ENCODE measurements around the gene MYO6. TPM values are rescaled to one million over a fixed set of nuclear protein-coding genes. Genes with fewer than 3 reads are reported as not detected.

The MYO6 gene
- total and polyA plus RNA-seq, 2 of the 8 experiments (the other 6 are each of a cell fraction or from before 2014, with no cell fraction given) = 8.3 to 21.9 TPM

DNA sequence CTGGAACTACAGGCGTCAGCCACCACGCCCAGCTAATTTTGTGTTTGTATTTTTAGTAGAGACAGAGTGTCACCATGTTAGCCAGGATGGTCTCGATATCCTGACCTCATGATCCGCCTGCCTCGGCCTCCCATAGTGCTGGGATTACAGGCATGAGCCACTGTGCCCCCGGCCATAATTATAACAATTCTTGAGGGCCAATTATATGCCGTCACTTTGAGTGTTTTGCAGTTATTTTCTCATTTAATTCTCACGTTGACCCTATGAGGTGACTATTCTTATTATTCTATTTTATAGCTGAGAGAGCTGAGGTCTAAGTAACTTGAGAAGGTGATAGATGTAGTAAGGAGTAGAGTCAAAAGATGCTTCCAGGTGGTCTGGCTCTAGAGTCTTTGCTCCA, 13.0 kb downstream of the MYO6 start:
- H3K27ac ChIP-seq (ENCODE audit: low read depth, low read length) = no peak overlapping the region
- 87% methylated on average over 8 of the region's 8 CpGs; no CpG with 5 or more reads in 1 of the 2 experiments for WGBS, 2 experiments (ENCODE audit: extremely low coverage in 1 of 2, insufficient coverage in 1 of 2, insufficient read length in 1 of 2, insufficient replicate concordance in 2 of 2, low coverage in 1 of 2, low lambda C conversion rate in 2 of 2, missing lambda C conversion rate in 1 of 2)
- H3K79me2 ChIP-seq (ENCODE audit: control insufficient read depth in 1 of 2, insufficient read depth in 2 of 2, low read length in 2 of 2) = 0 out of 4 replicates have a peak, but pooled peaks cover 0 to 6% of the 10 kb centered on the region in 2 experiments
- TF ChIP-seq POLR2A (IDR thresholded peaks at IDR 0.05; ENCODE audit: control extremely low read depth in 1 of 2, low read depth in 2 of 2, low read length in 2 of 2) (no peak), RFX5 (IDR thresholded peaks at IDR 0.05; ENCODE audit: borderline replicate concordance, low read depth, low read length) (no peak), ZNF274 (IDR thresholded peaks at IDR 0.05; ENCODE audit: borderline replicate concordance, extremely low read depth, low read length) (no peak), EZH2 (IDR thresholded peaks at IDR 0.05; ENCODE audit: low read depth, low read length, severe bottlenecking) (no peak), PHF8 (conservative IDR thresholded peaks at IDR 0.05; ENCODE audit: low read depth, low read length) (no peak), POU5F1 (IDR thresholded peaks at IDR 0.05; ENCODE audit: low read depth, low read length) (no peak), RXRA (IDR thresholded peaks at IDR 0.05; ENCODE audit: insufficient read depth, low read depth, low read length) (no peak), EP300 (IDR thresholded peaks at IDR 0.05; ENCODE audit: borderline replicate concordance in 1 of 2, low read depth in 2 of 2, low read length in 2 of 2) (no peak), SAP30 (IDR thresholded peaks at IDR 0.05; ENCODE audit: insufficient read depth, insufficient replicate concordance, low read length) (no peak), BRCA1 (IDR thresholded peaks at IDR 0.05; ENCODE audit: low read depth, low read length) (no peak), EGR1 (IDR thresholded peaks at IDR 0.05; ENCODE audit: borderline replicate concordance, low read depth, low read length) (no peak), ASH2L (IDR thresholded peaks at IDR 0.05; ENCODE audit: low read length) (no peak)
- TF ChIP-seq, protein P1, sequence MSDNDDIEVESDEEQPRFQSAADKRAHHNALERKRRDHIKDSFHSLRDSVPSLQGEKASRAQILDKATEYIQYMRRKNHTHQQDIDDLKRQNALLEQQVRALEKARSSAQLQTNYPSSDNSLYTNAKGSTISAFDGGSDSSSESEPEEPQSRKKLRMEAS (IDR thresholded peaks at IDR 0.05) = no peak

More for the DNA sequence above, 13.0 kb downstream of the MYO6 start:
- no peak overlapping the region for H4K8ac ChIP-seq (ENCODE audit: extremely low read depth, insufficient read depth, low read length)
- no peaks in the 10 kb centered on the region for H3K9me3 ChIP-seq (ENCODE audit: insufficient read depth in 2 of 2, low read depth in 1 of 2, low read length in 1 of 2)
- no peak overlapping the region for H3K4ac ChIP-seq (replicated peaks; ENCODE audit: insufficient read length, low read depth, low read length)
- POLR2A ChIA-PET (ENCODE audit: partially characterized antibody) = interaction anchor here (0.5 kb wide), 1 partner anchor 63 kb away, joined by 3 read pairs; no protein-coding TSS in a partner anchor
- no peak overlapping the region for H3K4me2 ChIP-seq (ENCODE audit: insufficient read depth in 1 of 2, low read depth in 2 of 2, low read length in 2 of 2)
- H3K23me2 ChIP-seq (ENCODE audit: low read depth, low read length) = no peaks in the 10 kb centered on the region
- no peak overlapping the region for H3K9ac ChIP-seq (replicated peaks in 1 of 4; ENCODE audit: extremely low read depth in 1 of 4, low read depth in 3 of 4, low read length in 3 of 4)
- no peaks in the 10 kb centered on the region for H3K79me1 ChIP-seq (ENCODE audit: low read depth, low read length)
- no peaks in the 10 kb centered on the region for H3K36me3 ChIP-seq (ENCODE audit: control insufficient read depth in 2 of 4, insufficient read depth in 4 of 4, low read length in 3 of 4)
- peaks cover 2 to 3% of the 10 kb centered on the region in 2 experiments for H4K20me1 ChIP-seq (replicated peaks in 1 of 2; ENCODE audit: control insufficient read depth in 1 of 2, insufficient read depth in 2 of 2, low read length in 2 of 2)
- no peak overlapping the region for H2BK15ac ChIP-seq (ENCODE audit: low read length)
- H2BK12ac ChIP-seq (ENCODE audit: low read depth, low read length) = no peak overlapping the region
- no peak overlapping the region for H3K23ac ChIP-seq (ENCODE audit: insufficient read length)
- no peak overlapping the region for H3K18ac ChIP-seq (ENCODE audit: extremely low read depth, low read length)
- no peak overlapping the region for H2BK20ac ChIP-seq (ENCODE audit: low read length)
- no peak overlapping the region for H2BK120ac ChIP-seq (replicated peaks; ENCODE audit: low read depth, low read length)
- H3K4me1 ChIP-seq (replicated peaks in 1 of 4; ENCODE audit: control insufficient read depth in 3 of 4, insufficient read depth in 4 of 4, low read length in 3 of 4) = no peaks in the 10 kb centered on the region; a peak in 2 of 7 replicates
- FAIRE-seq = no peak
- no peak for DNase-seq (ENCODE audit: low read depth in 1 of 2, low spot score in 2 of 2)
- H3K27me3 ChIP-seq (replicated peaks in 1 of 4; ENCODE audit: control insufficient read depth in 3 of 4, extremely low read depth in 1 of 4, insufficient read depth in 3 of 4, low read length in 3 of 4) = no peaks in the 10 kb centered on the region
- H4K5ac ChIP-seq (ENCODE audit: insufficient read length, low read depth, low read length) = no peak overlapping the region
- no peak overlapping the region for H2AK5ac ChIP-seq (ENCODE audit: low read depth, low read length)
- no peak overlapping the region for H3K4me3 ChIP-seq (ENCODE audit: extremely low read depth in 1 of 4, insufficient read depth in 2 of 4, low read depth in 3 of 4, low read length in 4 of 4)
- no peak overlapping the region for H4K91ac ChIP-seq (replicated peaks; ENCODE audit: insufficient read length, low read length)
- H2BK5ac ChIP-seq (ENCODE audit: low read depth, low read length) = no peak overlapping the region
- no peak overlapping the region for H3K56ac ChIP-seq (replicated peaks; ENCODE audit: insufficient read length, low read depth, low read length)
- no peak overlapping the region for H3K14ac ChIP-seq (ENCODE audit: insufficient read length)
- no peak overlapping the region for H2AFZ ChIP-seq (ENCODE audit: low read length)
- CTCF ChIA-PET (ENCODE audit: partially characterized antibody) = interaction anchor here (0.6 to 0.8 kb wide), 2 partner anchors 11 to 33 kb away, joined by 3 read pairs; no protein-coding TSS in a partner anchor

Measured in H1 (cell line).